GM23338 (cell line): ENCODE results near the gene CCDC50. TPM values are rescaled to one million over a fixed set of nuclear protein-coding genes. Genes with fewer than 3 reads are reported as not detected.

Experiments
- ATAC-seq: fragments of 200-7000 bp; cut with Tn5 transposase; 3 replicates; pipeline ENCODE4 v1.9.1; 2020
- DNase-seq: peaks from one replicate; pipeline ENCODE4 v3.0.0-alpha.2; 2015; ENCODE audit warnings: low spot score
- H2AFZ ChIP-seq: fragments of 200-600 bp; sonication (generic); 2 replicates; pipeline ENCODE4 v1.8.0; 2016; ENCODE audit warnings: antibody characterized with exemption, mild to moderate bottlenecking, moderate library complexity
- H3F3A ChIP-seq: fragments of 200-600 bp; sonication (generic); replicated peaks from 2 replicates; pipeline ENCODE4 v1.8.0; 2017; ENCODE audit warnings: antibody characterized with exemption, mixed run types, low read depth
- H3K27ac ChIP-seq: fragments of 200-600 bp; sonication (generic); 2 replicates; pipeline ENCODE4 v1.6.1; 2016; ENCODE audit warnings: low read depth
- H3K27me3 ChIP-seq: fragments of 200-600 bp; sonication (generic); 2 replicates; pipeline ENCODE4 v1.8.0; 2016; ENCODE audit warnings: mild to moderate bottlenecking, mixed run types, moderate library complexity; ENCODE audit not compliant: insufficient read depth
- H3K36me3 ChIP-seq: fragments of 200-600 bp; sonication (generic); 2 replicates; pipeline ENCODE4 v1.8.0; 2016; ENCODE audit warnings: mild to moderate bottlenecking; ENCODE audit not compliant: insufficient read depth
- H3K4me1 ChIP-seq: fragments of 200-600 bp; sonication (generic); 2 replicates; pipeline ENCODE4 v1.8.0; 2016; ENCODE audit warnings: mild to moderate bottlenecking, moderate library complexity; ENCODE audit not compliant: insufficient read depth
- H3K4me2 ChIP-seq: fragments of 200-600 bp; sonication (generic); 2 replicates; pipeline ENCODE4 v1.7.1; 2017; ENCODE audit warnings: mixed run types
- H3K4me3 ChIP-seq: fragments of 200-600 bp; sonication (generic); 2 replicates; pipeline ENCODE4 v1.6.1; 2016; ENCODE audit warnings: mixed run types
- H3K79me2 ChIP-seq: fragments of 200-600 bp; sonication (generic); replicated peaks from 2 replicates; pipeline ENCODE4 v1.8.0; 2017; ENCODE audit warnings: mild to moderate bottlenecking; ENCODE audit not compliant: insufficient read depth
- H3K9me2 ChIP-seq: fragments of 200-600 bp; sonication (generic); 2 replicates; pipeline ENCODE4 v1.8.0; 2017; ENCODE audit not compliant: insufficient read depth
- H4K20me1 ChIP-seq: fragments of 200-600 bp; sonication (generic); replicated peaks from 2 replicates; pipeline ENCODE4 v1.8.0; 2017; ENCODE audit warnings: mild to moderate bottlenecking; ENCODE audit not compliant: insufficient read depth
- H3K27ac Mint-ChIP-seq: 2 replicates; pipeline ENCODE4 v1.8.0; 2020; ENCODE audit warnings: inconsistent platforms, mild to moderate bottlenecking, moderate library complexity, mixed read lengths
- H3K27me3 Mint-ChIP-seq: 3 replicates; pipeline ENCODE4 v1.8.0; 2022; ENCODE audit warnings: low read depth, mild to moderate bottlenecking, moderate library complexity, mixed read lengths, inconsistent platforms; ENCODE audit not compliant: insufficient read depth, poor library complexity
- H3K36me3 Mint-ChIP-seq: 3 replicates; pipeline ENCODE4 v1.8.0; 2021; ENCODE audit warnings: low read depth, mild to moderate bottlenecking, inconsistent platforms, moderate library complexity, mixed read lengths
- H3K4me1 Mint-ChIP-seq: 3 replicates; pipeline ENCODE4 v1.8.0; 2020; ENCODE audit warnings: mild to moderate bottlenecking, inconsistent platforms, mixed read lengths
- H3K4me3 Mint-ChIP-seq: 3 replicates; pipeline ENCODE4 v1.8.0; 2021; ENCODE audit warnings: moderate library complexity, mild to moderate bottlenecking, inconsistent platforms, mixed read lengths
- H3K9me3 Mint-ChIP-seq: 3 replicates; pipeline ENCODE4 v1.8.0; 2020; ENCODE audit warnings: moderate library complexity, mild to moderate bottlenecking, inconsistent platforms, mixed read lengths
- CREB1 ChIP-seq: fragments of 250-450 bp; sonication (Bioruptor Pico); IDR thresholded peaks from 2 replicates; pipeline ENCODE4 v1.5.0; 2020; ENCODE audit warnings: low read depth, mild to moderate bottlenecking, moderate library complexity
- EZH2 ChIP-seq: fragments of 200-600 bp; sonication (generic); IDR thresholded peaks from one replicate; pipeline ENCODE4 v1.8.0; 2017; ENCODE audit warnings: antibody characterized with exemption, mild to moderate bottlenecking, low read depth; ENCODE audit not compliant: unreplicated experiment
- EZH2phosphoT487 ChIP-seq: fragments of 200-600 bp; sonication (generic); IDR thresholded peaks from one replicate; pipeline ENCODE4 v1.8.1; 2018; ENCODE audit warnings: antibody characterized with exemption; ENCODE audit not compliant: unreplicated experiment
- JUNB ChIP-seq: IDR thresholded peaks from one replicate; pipeline ENCODE4 v1.6.1; 2016; ENCODE audit warnings: antibody characterized with exemption; ENCODE audit not compliant: unreplicated experiment
- NANOG ChIP-seq: IDR thresholded peaks from 2 replicates; pipeline ENCODE4 v1.6.1; 2016; ENCODE audit warnings: antibody characterized with exemption, borderline replicate concordance
- POLR2AphosphoS5 ChIP-seq: IDR thresholded peaks from 2 replicates; pipeline ENCODE4 v1.6.1; 2016; ENCODE audit warnings: antibody characterized with exemption, low read depth
- STAT1 ChIP-seq: IDR thresholded peaks from one replicate; pipeline ENCODE4 v1.6.1; 2016; ENCODE audit warnings: antibody characterized with exemption; ENCODE audit not compliant: unreplicated experiment
- ZNF114 ChIP-seq: fragments of 250-450 bp; sonication (Bioruptor Pico); IDR thresholded peaks from 2 replicates; pipeline ENCODE4 v1.5.0; 2020; ENCODE audit warnings: mild to moderate bottlenecking, moderate library complexity
- ZNF331 ChIP-seq: fragments of 250-450 bp; sonication (Bioruptor Pico); IDR thresholded peaks from 2 replicates; pipeline ENCODE4 v1.5.0; 2020; ENCODE audit warnings: low read depth, mild to moderate bottlenecking, moderate library complexity
- polyA plus RNA-seq: library from polyadenylated mRNA; unstranded; fragments of >200 nt; fragmentation: Nextera tagmentation; extraction: Ambion mirVana; gene quantifications from 2 replicates; pipeline ENCODE4 v1.2.1, GENCODE V29; 2016
- total RNA-seq: library from RNA; depleted of rRNA; stranded (reverse); fragments of >200 nt; shearing (Covaris generic); gene quantifications from 2 replicates; pipeline ENCODE4 v1.2.3, GENCODE V29; 2014
- TF ChIP-seq, protein P1 (sequence below): IDR thresholded peaks from 2 replicates; pipeline ENCODE4 v1.6.1; 2016; ENCODE audit warnings: antibody characterized with exemption
- TF ChIP-seq, protein P2 (sequence below), 2 experiments: fragments of 200-600 bp in 1 of 2; sonication (generic) in 1 of 2; conservative IDR thresholded peaks; 2 replicates each; pipeline versions ENCODE4 v1.5.1 to v1.6.1; 2016 to 2017; ENCODE audit warnings: antibody characterized with exemption in 2 of 2, low read depth in 2 of 2, mild to moderate bottlenecking in 2 of 2, moderate library complexity in 1 of 2

CCDC50 gene
- total and polyA plus RNA-seq, 2 experiments from 2014 or later, result 22.4 to 25.4 TPM

DNA sequence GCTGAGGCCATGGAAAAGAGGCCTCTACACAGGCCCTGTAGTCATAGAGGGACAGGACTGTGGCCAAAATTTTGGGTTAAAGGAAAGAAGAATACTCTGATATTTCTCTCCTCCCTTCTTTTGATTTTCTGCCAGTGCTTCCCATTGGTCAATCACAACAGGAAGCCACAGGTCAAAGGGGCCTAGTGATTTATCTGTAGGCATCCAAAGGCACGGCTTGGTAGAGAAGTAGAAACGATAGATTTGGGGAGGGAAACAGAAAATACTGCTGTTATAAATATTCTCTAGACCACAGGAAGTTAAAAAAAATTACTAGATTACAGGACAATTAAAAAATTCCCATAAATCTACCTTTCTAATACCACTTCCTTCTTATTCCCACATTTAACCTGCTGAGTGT lies 1.7 kb upstream of the CCDC50 start (continued):
- TF ChIP-seq, protein P1, sequence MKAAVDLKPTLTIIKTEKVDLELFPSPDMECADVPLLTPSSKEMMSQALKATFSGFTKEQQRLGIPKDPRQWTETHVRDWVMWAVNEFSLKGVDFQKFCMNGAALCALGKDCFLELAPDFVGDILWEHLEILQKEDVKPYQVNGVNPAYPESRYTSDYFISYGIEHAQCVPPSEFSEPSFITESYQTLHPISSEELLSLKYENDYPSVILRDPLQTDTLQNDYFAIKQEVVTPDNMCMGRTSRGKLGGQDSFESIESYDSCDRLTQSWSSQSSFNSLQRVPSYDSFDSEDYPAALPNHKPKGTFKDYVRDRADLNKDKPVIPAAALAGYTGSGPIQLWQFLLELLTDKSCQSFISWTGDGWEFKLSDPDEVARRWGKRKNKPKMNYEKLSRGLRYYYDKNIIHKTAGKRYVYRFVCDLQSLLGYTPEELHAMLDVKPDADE, result no peak

DNA sequence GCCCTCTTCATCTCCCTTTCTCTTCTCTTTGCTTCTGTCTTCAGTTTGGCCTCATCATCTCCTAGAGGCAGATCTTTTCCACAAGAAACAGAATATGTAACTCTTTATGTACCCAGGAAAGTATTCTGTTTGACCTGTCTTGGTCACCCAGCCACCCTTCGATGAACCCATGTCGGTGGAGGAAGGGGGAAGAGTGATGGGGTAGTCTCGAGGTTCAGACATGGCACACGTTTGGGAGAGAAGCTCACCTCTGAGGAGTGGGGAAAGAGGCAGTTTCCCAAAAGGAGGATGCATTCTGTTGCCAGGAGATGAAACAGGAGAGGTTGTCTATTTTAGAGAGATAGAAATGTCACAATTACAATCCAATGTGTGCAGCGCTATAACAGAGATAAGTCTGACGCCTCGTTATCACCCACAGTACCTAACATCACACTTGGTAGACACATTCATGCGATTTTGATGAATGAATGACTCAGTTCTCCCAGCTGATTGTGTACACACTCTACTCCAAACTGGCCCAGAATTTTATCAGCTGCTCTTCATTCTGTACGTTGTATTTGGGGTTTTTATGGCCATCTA lies 722 bp upstream of the CCDC50 start:
- Histone ChIP-seq H2AFZ (peak overlapping the region; percentile 95), H3K4me1 (peaks cover 24% of the 10 kb centered on the region), H3K4me3 (peak overlapping the region; percentile 83), H3F3A (peaks cover 4% of the 10 kb centered on the region; the same call in 1 of the 2 replicates), H3K9me2 (no peaks in the 10 kb centered on the region), H3K36me3 (no peaks in the 10 kb centered on the region), H3K79me2 (peaks cover 29% of the 10 kb centered on the region), H3K27me3 (peaks cover 40% of the 10 kb centered on the region), H3K4me2 (peak overlapping the region; percentile 86), H3K27ac (no peak overlapping the region), H4K20me1 (no peaks in the 10 kb centered on the region)
- peak overlapping the region; percentile 68 for H3K4me3 Mint-ChIP-seq
- DNase-seq, result no peak
- H3K36me3 Mint-ChIP-seq, result no peaks in the 10 kb centered on the region
- peaks cover 9% of the 10 kb centered on the region for H3K27me3 Mint-ChIP-seq
- no peak overlapping the region for H3K27ac Mint-ChIP-seq
- no peak for ATAC-seq
- peaks cover 31% of the 10 kb centered on the region for H3K4me1 Mint-ChIP-seq
- no peaks in the 10 kb centered on the region for H3K9me3 Mint-ChIP-seq
- no peak for TF ChIP-seq EZH2phosphoT487
- no peak for TF ChIP-seq NANOG
- no peak for TF ChIP-seq POLR2AphosphoS5
- no peak for TF ChIP-seq JUNB
- no peak for TF ChIP-seq ZNF331 (CRISPR knock-in tag)
- no peak for TF ChIP-seq STAT1
- TF ChIP-seq, protein P2, sequence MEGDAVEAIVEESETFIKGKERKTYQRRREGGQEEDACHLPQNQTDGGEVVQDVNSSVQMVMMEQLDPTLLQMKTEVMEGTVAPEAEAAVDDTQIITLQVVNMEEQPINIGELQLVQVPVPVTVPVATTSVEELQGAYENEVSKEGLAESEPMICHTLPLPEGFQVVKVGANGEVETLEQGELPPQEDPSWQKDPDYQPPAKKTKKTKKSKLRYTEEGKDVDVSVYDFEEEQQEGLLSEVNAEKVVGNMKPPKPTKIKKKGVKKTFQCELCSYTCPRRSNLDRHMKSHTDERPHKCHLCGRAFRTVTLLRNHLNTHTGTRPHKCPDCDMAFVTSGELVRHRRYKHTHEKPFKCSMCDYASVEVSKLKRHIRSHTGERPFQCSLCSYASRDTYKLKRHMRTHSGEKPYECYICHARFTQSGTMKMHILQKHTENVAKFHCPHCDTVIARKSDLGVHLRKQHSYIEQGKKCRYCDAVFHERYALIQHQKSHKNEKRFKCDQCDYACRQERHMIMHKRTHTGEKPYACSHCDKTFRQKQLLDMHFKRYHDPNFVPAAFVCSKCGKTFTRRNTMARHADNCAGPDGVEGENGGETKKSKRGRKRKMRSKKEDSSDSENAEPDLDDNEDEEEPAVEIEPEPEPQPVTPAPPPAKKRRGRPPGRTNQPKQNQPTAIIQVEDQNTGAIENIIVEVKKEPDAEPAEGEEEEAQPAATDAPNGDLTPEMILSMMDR (conservative IDR thresholded peaks at IDR 0.05; ENCODE audit: low read depth in 2 of 2), result no peak

DNA sequence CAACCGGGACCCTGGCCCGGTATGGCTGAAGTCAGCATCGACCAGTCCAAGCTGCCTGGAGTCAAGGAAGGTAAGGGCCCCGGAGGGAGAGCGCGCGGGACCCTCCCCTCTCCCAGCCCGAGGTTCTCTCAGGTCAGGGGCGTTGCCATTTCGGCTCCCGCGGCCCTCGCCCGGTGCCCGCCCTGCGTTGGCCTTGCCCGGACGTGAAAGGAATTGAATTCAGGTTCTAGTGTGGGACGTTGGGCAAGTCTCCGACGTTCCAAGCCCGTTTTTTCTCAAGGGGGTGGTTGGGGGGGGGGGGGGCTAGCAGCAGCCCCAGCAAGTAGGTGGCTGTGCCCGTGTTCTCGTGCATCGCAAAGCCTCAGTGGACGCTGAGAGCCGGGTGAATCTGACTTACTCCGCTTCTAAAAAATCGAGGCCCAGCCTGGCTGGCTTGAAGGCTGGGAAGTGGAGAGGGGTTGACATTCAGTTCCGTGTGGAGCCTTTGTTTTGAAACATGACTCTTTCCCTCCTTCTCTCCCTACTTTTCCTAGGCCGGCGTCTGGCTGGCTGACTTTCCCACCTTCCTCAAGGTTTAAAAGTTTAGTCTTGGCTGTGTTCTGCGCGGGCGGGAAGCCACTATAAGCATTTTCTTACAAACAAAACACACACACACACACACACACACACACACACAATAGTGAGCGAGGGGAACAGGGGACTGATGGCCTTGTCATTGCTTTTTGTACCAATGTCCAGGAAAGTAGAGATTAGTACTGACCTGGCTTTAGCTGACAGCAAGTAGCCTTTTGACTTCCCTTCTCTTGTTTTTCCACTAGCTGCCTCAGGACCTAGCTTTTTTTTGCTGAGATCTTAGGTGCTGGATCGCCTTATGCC lies 698 bp downstream of the CCDC50 start, which contains the start of gene UTS2B:
Gene UTS2B (minus strand): TSS at position 873 of the 876 bp plus-strand sequence. CDS start 48,337 bp downstream, outside the sequence.
- Histone ChIP-seq H3K27me3 (peaks cover 40% of the 10 kb centered on the region), H3K79me2 (peaks cover 43% of the 10 kb centered on the region), H3K4me1 (peaks cover 35% of the 10 kb centered on the region), H3F3A (peaks cover 4% of the 10 kb centered on the region; the same call in 1 of the 2 replicates), H3K4me2 (peak within 1 kb of the TSS; percentile 86), H3K27ac (peak within 1 kb of the TSS; percentile 29; the same call in 1 of the 2 replicates), H4K20me1 (no peaks in the 10 kb centered on the region), H3K36me3 (no peaks in the 10 kb centered on the region), H3K4me3 (peak within 1 kb of the TSS; percentile 83), H2AFZ (peak within 1 kb of the TSS; percentile 95), H3K9me2 (no peaks in the 10 kb centered on the region)
- Mint-ChIP-seq H3K27me3 (peaks cover 9% of the 10 kb centered on the region), H3K4me1 (peaks cover 42% of the 10 kb centered on the region), H3K4me3 (peak within 1 kb of the TSS; percentile 88), H3K36me3 (no peaks in the 10 kb centered on the region), H3K9me3 (no peaks in the 10 kb centered on the region), H3K27ac (peak within 1 kb of the TSS; percentile 30; the same call in 1 of the 2 replicates)
- DNase-seq (peak; percentile 71), ATAC-seq (peak; percentile 71)
- TF ChIP-seq NANOG (no peak), EZH2 (no peak), CREB1 (no peak), ZNF114 (no peak), POLR2AphosphoS5 (no peak), STAT1 (no peak), EZH2phosphoT487 (no peak)
- TF ChIP-seq, protein P1, result no peak
- TF ChIP-seq, protein P2 (conservative IDR thresholded peaks at IDR 0.05; ENCODE audit: low read depth in 2 of 2), result no peak
